Measurements from ENCODE around the gene PFDN5. TPM values are rescaled to one million over a fixed set of nuclear protein-coding genes. Genes with fewer than 3 reads are reported as not detected.

PFDN5 gene
- total RNA-seq, 1 donor = 323 TPM

GRCh38 chr12:53287741-53288216, 7.6 kb upstream of the PFDN5 start:
- H4K20me1 ChIP-seq (ENCODE audit: insufficient read depth, low read length) = no peaks in the 10 kb centered on the region
- H3K27me3 ChIP-seq (ENCODE audit: insufficient read depth, low read length) = no peaks in the 10 kb centered on the region
- H3K4me3 ChIP-seq (ENCODE audit: insufficient read depth, low read length) = no peak overlapping the region
- peaks cover 22% of the 10 kb centered on the region for H3K36me3 ChIP-seq (ENCODE audit: insufficient read depth, low read length)
- peak; percentile 65 for TF ChIP-seq CTCF (IDR thresholded peaks at IDR 0.05; ENCODE audit: extremely low read depth, low read depth, low read length)
- peak overlapping the region; percentile 36 for H2AFZ ChIP-seq (ENCODE audit: low read length)
- H3K4me1 ChIP-seq (ENCODE audit: insufficient read depth, low read length) = peaks cover 19% of the 10 kb centered on the region
- H3K27ac ChIP-seq (ENCODE audit: low read depth, low read length) = no peak overlapping the region
- peaks cover 5% of the 10 kb centered on the region for H3K79me2 ChIP-seq (ENCODE audit: insufficient read depth, low read length)
- no peak overlapping the region for H3K4me2 ChIP-seq (ENCODE audit: insufficient read depth, low read length)
- no peaks in the 10 kb centered on the region for H3K9me3 ChIP-seq (ENCODE audit: low read depth, low read length)
- peak; percentile 91 for DNase-seq (ENCODE audit: insufficient read length, low spot score, missing footprints)

- no peak for TF ChIP-seq CTCF (IDR thresholded peaks at IDR 0.05; ENCODE audit: extremely low read depth, low read depth, low read length)
- peaks cover 19% of the 10 kb centered on the region for H3K4me1 ChIP-seq (ENCODE audit: insufficient read depth, low read length)
- H3K27ac ChIP-seq (ENCODE audit: low read depth, low read length) = no peak overlapping the region
- no peak overlapping the region for H3K4me2 ChIP-seq (ENCODE audit: insufficient read depth, low read length)
- no peak overlapping the region for H3K4me3 ChIP-seq (ENCODE audit: insufficient read depth, low read length)
- H2AFZ ChIP-seq (ENCODE audit: low read length) = no peak overlapping the region
- no peaks in the 10 kb centered on the region for H3K27me3 ChIP-seq (ENCODE audit: insufficient read depth, low read length)
- peaks cover 18% of the 10 kb centered on the region for H3K36me3 ChIP-seq (ENCODE audit: insufficient read depth, low read length)
- H3K9me3 ChIP-seq (ENCODE audit: low read depth, low read length) = no peaks in the 10 kb centered on the region
- no peaks in the 10 kb centered on the region for H4K20me1 ChIP-seq (ENCODE audit: insufficient read depth, low read length)
- peaks cover 5% of the 10 kb centered on the region for H3K79me2 ChIP-seq (ENCODE audit: insufficient read depth, low read length)
- DNase-seq (ENCODE audit: insufficient read length, low spot score, missing footprints) = no peak
Measured at GRCh38 chr12:53288322-53288721, 7.0 kb upstream of the PFDN5 start.

- peak overlapping the region; percentile 69 for H2AFZ ChIP-seq (ENCODE audit: low read length)
- H3K36me3 ChIP-seq (ENCODE audit: insufficient read depth, low read length) = peaks cover 16% of the 10 kb centered on the region
- DNase-seq (ENCODE audit: insufficient read length, low spot score, missing footprints) = peak; percentile 90
- TF ChIP-seq CTCF (IDR thresholded peaks at IDR 0.05; ENCODE audit: extremely low read depth, low read depth, low read length) = no peak
- peaks cover 21% of the 10 kb centered on the region for H3K4me1 ChIP-seq (ENCODE audit: insufficient read depth, low read length)
- peaks cover 7% of the 10 kb centered on the region for H3K79me2 ChIP-seq (ENCODE audit: insufficient read depth, low read length)
- H4K20me1 ChIP-seq (ENCODE audit: insufficient read depth, low read length) = no peaks in the 10 kb centered on the region
- H3K27me3 ChIP-seq (ENCODE audit: insufficient read depth, low read length) = no peaks in the 10 kb centered on the region
- peak overlapping the region; percentile 71 for H3K27ac ChIP-seq (ENCODE audit: low read depth, low read length)
- no peak overlapping the region for H3K4me3 ChIP-seq (ENCODE audit: insufficient read depth, low read length)
- H3K9me3 ChIP-seq (ENCODE audit: low read depth, low read length) = no peaks in the 10 kb centered on the region
- peak overlapping the region; percentile 17 for H3K4me2 ChIP-seq (ENCODE audit: insufficient read depth, low read length)
Measured at GRCh38 chr12:53289891-53290290, 5.5 kb upstream of the PFDN5 start.

GRCh38 chr12:53290661-53291060, 4.7 kb upstream of the PFDN5 start:
- Histone ChIP-seq H4K20me1 (ENCODE audit: insufficient read depth, low read length) (no peaks in the 10 kb centered on the region), H3K4me2 (ENCODE audit: insufficient read depth, low read length) (peak overlapping the region; percentile 15), H3K4me1 (ENCODE audit: insufficient read depth, low read length) (peaks cover 25% of the 10 kb centered on the region), H3K27me3 (ENCODE audit: insufficient read depth, low read length) (no peaks in the 10 kb centered on the region), H3K9me3 (ENCODE audit: low read depth, low read length) (no peaks in the 10 kb centered on the region), H3K79me2 (ENCODE audit: insufficient read depth, low read length) (peaks cover 12% of the 10 kb centered on the region), H3K27ac (ENCODE audit: low read depth, low read length) (peak overlapping the region; percentile 71), H3K4me3 (ENCODE audit: insufficient read depth, low read length) (no peak overlapping the region), H3K36me3 (ENCODE audit: insufficient read depth, low read length) (peaks cover 13% of the 10 kb centered on the region), H2AFZ (ENCODE audit: low read length) (peak overlapping the region; percentile 92)
- peak; percentile 78 for DNase-seq (ENCODE audit: insufficient read length, low spot score, missing footprints)
- no peak for TF ChIP-seq CTCF (IDR thresholded peaks at IDR 0.05; ENCODE audit: extremely low read depth, low read depth, low read length)
